ENCODE measurements around the gene ORAI2. TPM values are rescaled to one million over a fixed set of nuclear protein-coding genes. Genes with fewer than 3 reads are reported as not detected.

ORAI2 gene
- total and polyA plus RNA-seq, 10 donors: 31.5 to 146 (median 81.0) TPM

DNA sequence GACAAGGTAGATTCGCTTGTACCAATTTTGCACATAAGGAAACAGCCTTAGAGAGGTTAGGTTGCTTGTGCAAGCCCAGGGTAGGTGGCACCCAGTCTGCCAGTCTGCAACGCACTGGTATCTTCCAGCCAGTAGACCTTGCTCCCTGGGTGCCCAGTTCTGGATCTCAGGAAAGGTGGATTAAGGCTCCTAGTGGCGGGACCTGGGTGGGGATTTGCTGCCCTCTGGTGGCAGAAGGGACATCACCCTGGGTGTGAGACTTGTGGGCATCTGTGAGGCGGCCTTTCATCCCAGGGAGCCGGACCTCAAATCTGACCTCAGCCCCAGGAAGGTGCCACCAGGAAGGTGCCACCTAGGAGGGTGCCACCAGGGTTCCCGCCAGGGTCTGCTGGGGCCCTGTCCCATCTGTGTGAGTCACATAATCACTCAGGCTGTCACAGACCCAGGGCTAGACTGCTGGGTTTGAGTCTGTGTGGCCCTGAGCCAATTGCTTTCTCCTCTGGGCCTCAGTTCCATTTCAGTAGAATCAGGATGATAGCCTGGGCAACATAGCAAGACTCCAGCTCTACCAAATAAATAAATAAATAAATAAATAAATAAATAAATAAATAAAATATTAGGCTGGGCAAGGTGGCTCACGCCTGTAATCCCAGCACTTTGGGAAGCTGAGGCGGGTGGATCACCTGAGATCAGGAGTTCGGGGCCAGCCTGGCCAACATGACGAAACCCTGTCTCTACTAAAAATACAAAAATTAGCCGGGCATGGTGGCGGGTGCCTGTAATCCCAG is 42.5 kb upstream of the ORAI2 start:
- no peak overlapping the region for H3K27ac ChIP-seq
- peaks cover 0 to 61% (median 9%) of the 10 kb centered on the region in 6 donors for H3K36me3 ChIP-seq
- H3K4me1 ChIP-seq: peaks cover 0 to 17% (median 10%) of the 10 kb centered on the region in 6 donors
- no peaks in the 10 kb centered on the region for H3K27me3 ChIP-seq (replicated peaks in 1 of 7)
- H3K9me3 ChIP-seq: no peaks in the 10 kb centered on the region
- TF ChIP-seq POLR2AphosphoS5 (IDR thresholded peaks at IDR 0.05): peak; percentile 14 to 48 (median 24)
- TF ChIP-seq, protein P1, sequence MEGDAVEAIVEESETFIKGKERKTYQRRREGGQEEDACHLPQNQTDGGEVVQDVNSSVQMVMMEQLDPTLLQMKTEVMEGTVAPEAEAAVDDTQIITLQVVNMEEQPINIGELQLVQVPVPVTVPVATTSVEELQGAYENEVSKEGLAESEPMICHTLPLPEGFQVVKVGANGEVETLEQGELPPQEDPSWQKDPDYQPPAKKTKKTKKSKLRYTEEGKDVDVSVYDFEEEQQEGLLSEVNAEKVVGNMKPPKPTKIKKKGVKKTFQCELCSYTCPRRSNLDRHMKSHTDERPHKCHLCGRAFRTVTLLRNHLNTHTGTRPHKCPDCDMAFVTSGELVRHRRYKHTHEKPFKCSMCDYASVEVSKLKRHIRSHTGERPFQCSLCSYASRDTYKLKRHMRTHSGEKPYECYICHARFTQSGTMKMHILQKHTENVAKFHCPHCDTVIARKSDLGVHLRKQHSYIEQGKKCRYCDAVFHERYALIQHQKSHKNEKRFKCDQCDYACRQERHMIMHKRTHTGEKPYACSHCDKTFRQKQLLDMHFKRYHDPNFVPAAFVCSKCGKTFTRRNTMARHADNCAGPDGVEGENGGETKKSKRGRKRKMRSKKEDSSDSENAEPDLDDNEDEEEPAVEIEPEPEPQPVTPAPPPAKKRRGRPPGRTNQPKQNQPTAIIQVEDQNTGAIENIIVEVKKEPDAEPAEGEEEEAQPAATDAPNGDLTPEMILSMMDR (IDR thresholded peaks at IDR 0.05 in 8 of 11, conservative IDR thresholded peaks at IDR 0.05 in 3 of 11): peak; percentile 76 to 92 (median 88)
- no peak for TF ChIP-seq POLR2A (IDR thresholded peaks at IDR 0.05)
- intact Hi-C loops (cut with DNase I; ENCODE audit: low total_unique reads): loop anchor here (5.0 kb wide), 1 partner anchor 114 kb away; no protein-coding TSS in a partner anchor
- H3K4me3 ChIP-seq: no peak overlapping the region
- DNase-seq: peak; percentile 90
- WGBS, 5 donors: 70 to 77% (median 73%) methylated on average over 10 to 12 of the region's 12 CpGs

GRCh38 chr7:102392330-102392729 is 41.0 kb upstream of the ORAI2 start:
- no peaks in the 10 kb centered on the region for H3K9me3 ChIP-seq
- no peaks in the 10 kb centered on the region for H3K27me3 ChIP-seq (replicated peaks in 1 of 7)
- H3K27ac ChIP-seq: no peak overlapping the region
- no peak overlapping the region for H3K4me3 ChIP-seq
- 88 to 95% (median 92%) methylated on average over 1 of the region's 1 CpG for WGBS, 5 donors
- TF ChIP-seq POLR2AphosphoS5 (IDR thresholded peaks at IDR 0.05): no peak
- TF ChIP-seq, protein P1 (IDR thresholded peaks at IDR 0.05 in 8 of 11, conservative IDR thresholded peaks at IDR 0.05 in 3 of 11): no peak
- no peak for TF ChIP-seq POLR2A (IDR thresholded peaks at IDR 0.05)
- H3K4me1 ChIP-seq: peaks cover 6 to 28% (median 19%) of the 10 kb centered on the region in 6 donors
- DNase-seq: no peak
- peaks cover 0 to 48% (median 2%) of the 10 kb centered on the region in 6 donors for H3K36me3 ChIP-seq
- intact Hi-C loops (cut with DNase I; ENCODE audit: low total_unique reads): loop anchor here (5.0 kb wide), 1 partner anchor 115 kb away; no protein-coding TSS in a partner anchor

DNA sequence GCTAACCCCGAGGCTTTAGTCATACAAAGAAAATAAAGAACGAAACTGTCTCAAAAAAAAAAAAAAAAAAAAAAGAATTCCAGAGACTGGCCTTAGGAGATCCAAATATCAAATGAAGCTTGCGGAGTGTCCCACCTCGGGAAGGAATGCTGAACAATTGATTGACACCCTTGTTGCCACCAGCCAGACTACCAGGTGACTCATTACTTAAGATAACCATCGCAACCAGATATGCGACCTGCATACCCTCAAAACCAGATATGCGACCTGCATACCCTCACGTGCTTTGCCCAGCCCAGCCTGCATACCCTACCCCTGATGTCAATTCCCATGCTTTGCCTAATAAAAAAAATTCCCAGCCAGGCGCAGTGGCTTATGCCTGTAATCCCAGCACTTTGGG is 39.9 kb upstream of the ORAI2 start:
- no peak overlapping the region for H3K4me3 ChIP-seq
- H3K27ac ChIP-seq: no peak overlapping the region
- H3K4me1 ChIP-seq: peaks cover 8 to 39% (median 25%) of the 10 kb centered on the region in 6 donors
- TF ChIP-seq POLR2AphosphoS5 (IDR thresholded peaks at IDR 0.05) (no peak), POLR2A (IDR thresholded peaks at IDR 0.05) (no peak)
- TF ChIP-seq, protein P1 (IDR thresholded peaks at IDR 0.05 in 8 of 11, conservative IDR thresholded peaks at IDR 0.05 in 3 of 11): no peak
- DNase-seq: no peak
- WGBS, 5 donors: 89 to 98% (median 94%) methylated on average over 9 of the region's 9 CpGs
- H3K9me3 ChIP-seq: no peaks in the 10 kb centered on the region
- intact Hi-C loops (cut with DNase I; ENCODE audit: low total_unique reads): loop anchor here (5.0 kb wide), 1 partner anchor 116 kb away; no protein-coding TSS in a partner anchor
- H3K27me3 ChIP-seq (replicated peaks in 1 of 7): no peaks in the 10 kb centered on the region
- peaks cover 0 to 41% (median 6%) of the 10 kb centered on the region in 6 donors for H3K36me3 ChIP-seq

DNA sequence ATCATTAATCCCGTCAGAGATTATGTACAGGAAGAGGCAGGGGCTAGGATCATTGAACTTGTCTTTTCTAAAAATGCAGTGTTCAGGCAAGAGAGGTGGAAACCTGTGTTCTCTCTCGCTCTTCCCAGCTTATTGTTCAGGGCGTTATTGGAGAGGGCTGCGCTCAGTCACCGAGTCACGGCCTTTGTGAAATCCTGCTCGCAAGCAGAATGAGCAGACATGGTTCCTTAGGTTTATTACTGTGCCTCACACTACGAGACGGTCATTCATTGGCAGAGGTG is 37.8 kb upstream of the ORAI2 start:
- no peak for DNase-seq
- Histone ChIP-seq H3K36me3 (peaks cover 2 to 57% (median 24%) of the 10 kb centered on the region in 6 donors), H3K4me3 (peak overlapping the region; percentile 69 to 97 (median 82)), H3K9me3 (no peaks in the 10 kb centered on the region), H3K27ac (peak overlapping the region; percentile 75 to 93 (median 87)), H3K4me1 (peaks cover 8 to 45% (median 25%) of the 10 kb centered on the region in 6 donors), H3K27me3 (replicated peaks in 1 of 7) (no peaks in the 10 kb centered on the region)
- intact Hi-C loops (cut with DNase I; ENCODE audit: low total_unique reads): no loop called here
- TF ChIP-seq POLR2AphosphoS5 (IDR thresholded peaks at IDR 0.05) (no peak), POLR2A (IDR thresholded peaks at IDR 0.05) (no peak)
- TF ChIP-seq, protein P1 (IDR thresholded peaks at IDR 0.05 in 8 of 11, conservative IDR thresholded peaks at IDR 0.05 in 3 of 11): no peak
- 17 to 23% (median 18%) methylated on average over 9 of the region's 9 CpGs for WGBS, 5 donors
